Stimulated activated CD4-positive, alpha-beta T cell treated with anti-CD3 and anti-CD28 coated beads, Interleukin-15, amount 100 ng/mL, for 1 hour (primary cell): ENCODE results near the gene DESI1.
"Not testable (repeated sequence)": the region's sequence is repeated elsewhere in the genome, so short reads cannot be mapped to it uniquely, and the experiment has no call there.

Experiments
- DNase-seq, 2 donors: peaks; one replicate each; pipeline ENCODE4 v3.0.0-alpha.2; 2020; ENCODE audit warnings: low read depth in 1 of 2, low spot score in 1 of 2

The DESI1 gene

GRCh38 chr22:41589391-41590241 is 31.2 kb downstream of the DESI1 start, which contains the start of gene PMM1:
TSS of gene PMM1 (minus strand) at chr22:41589840. CDS start at chr22:41589805, 35 bp downstream.
- DNase-seq, result peak; percentile 100

- DNase-seq, result no peak
Observed at GRCh38 chr22:41587347-41587723, 33.5 kb downstream of the DESI1 start.

- no peak for DNase-seq
Observed at GRCh38 chr22:41585898-41586297, 34.9 kb downstream of the DESI1 start.

- no peak for DNase-seq
Observed at GRCh38 chr22:41584881-41585280, 36.0 kb downstream of the DESI1 start.

GRCh38 chr22:41582694-41583093 is 38.1 kb downstream of the DESI1 start:
- no peak for DNase-seq

GRCh38 chr22:41579997-41580355 is 40.9 kb downstream of the DESI1 start:
- no peak for DNase-seq

GRCh38 chr22:41579297-41579996 is 41.4 kb downstream of the DESI1 start:
- DNase-seq, result no peak

GRCh38 chr22:41578818-41579217 is 42.0 kb downstream of the DESI1 start:
- DNase-seq, result no peak

- no peak for DNase-seq
Observed at GRCh38 chr22:41578114-41578513, 42.7 kb downstream of the DESI1 start.

GRCh38 chr22:41576877-41577276 is 44.0 kb downstream of the DESI1 start:
- DNase-seq, result no peak

GRCh38 chr22:41575533-41575932 is 45.3 kb downstream of the DESI1 start:
- no peak for DNase-seq

GRCh38 chr22:41574847-41575381 is 45.9 kb downstream of the DESI1 start:
- DNase-seq, result no peak

GRCh38 chr22:41573677-41574076 is 47.2 kb downstream of the DESI1 start:
- DNase-seq, result no peak

GRCh38 chr22:41572305-41572704 is 48.5 kb downstream of the DESI1 start:
- not testable (repeated sequence) for DNase-seq

- no peak for DNase-seq
Observed at GRCh38 chr22:41571786-41572185, 49.1 kb downstream of the DESI1 start.

GRCh38 chr22:41570221-41570620 is 50.6 kb downstream of the DESI1 start:
- no peak for DNase-seq

- no peak for DNase-seq
Observed at GRCh38 chr22:41568811-41569210, 52.0 kb downstream of the DESI1 start.

GRCh38 chr22:41567512-41567768 is 53.4 kb downstream of the DESI1 start:
- DNase-seq, result no peak

- DNase-seq, result no peak
Observed at GRCh38 chr22:41565403-41566054, 55.3 kb downstream of the DESI1 start.

GRCh38 chr22:41564563-41564962 is 56.3 kb downstream of the DESI1 start:
- DNase-seq, result no peak

GRCh38 chr22:41563051-41563711 is 57.7 kb downstream of the DESI1 start:
- no peak for DNase-seq
